Activated gamma-delta T cell treated with anti-CD3 and anti-CD28 coated beads, Interleukin-2, amount 50 U/mL, for 16 hours (primary cell): ENCODE measurements around the gene CLCN3.
"Not testable (repeated sequence)": the region's sequence is repeated elsewhere in the genome, so short reads cannot be mapped to it uniquely, and the experiment has no call there.

Experiments used
- DNase-seq: peaks from one replicate; pipeline ENCODE4 v3.0.0-alpha.2; 2020; ENCODE audit warnings: low read depth

Gene CLCN3

DNA sequence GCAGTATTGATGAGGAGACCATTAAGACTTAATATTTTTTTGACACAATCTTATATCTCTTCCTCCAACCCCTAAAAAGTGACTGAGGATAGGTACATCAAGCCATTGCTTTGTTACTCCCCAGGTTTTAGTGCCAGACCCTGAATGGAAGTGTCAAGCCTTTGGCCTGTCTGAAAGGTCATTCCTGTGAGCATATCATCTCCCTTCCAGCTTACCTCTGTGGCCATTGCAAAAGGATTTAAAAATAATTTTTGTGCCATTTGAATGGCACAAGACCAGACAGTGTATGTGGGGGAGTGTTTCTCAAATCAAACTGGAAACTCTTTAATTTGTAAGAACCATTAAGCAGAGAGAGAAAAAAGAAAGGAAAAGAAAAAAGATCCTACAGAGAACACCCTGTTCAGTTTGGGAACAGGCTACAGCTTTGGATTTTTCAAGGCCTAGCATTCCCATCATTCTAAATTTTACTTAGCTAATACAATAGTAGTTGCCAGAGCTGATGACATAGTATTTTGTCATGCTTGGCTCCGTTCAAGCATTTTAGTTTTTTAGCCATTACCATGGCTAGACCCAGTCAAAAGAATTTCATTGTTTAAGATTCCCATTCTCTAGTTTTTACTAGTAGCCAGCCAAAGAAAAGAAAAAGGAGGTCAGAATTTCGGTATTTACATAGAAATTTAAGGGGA is 87.7 kb downstream of the CLCN3 start:
- no peak for DNase-seq

DNA sequence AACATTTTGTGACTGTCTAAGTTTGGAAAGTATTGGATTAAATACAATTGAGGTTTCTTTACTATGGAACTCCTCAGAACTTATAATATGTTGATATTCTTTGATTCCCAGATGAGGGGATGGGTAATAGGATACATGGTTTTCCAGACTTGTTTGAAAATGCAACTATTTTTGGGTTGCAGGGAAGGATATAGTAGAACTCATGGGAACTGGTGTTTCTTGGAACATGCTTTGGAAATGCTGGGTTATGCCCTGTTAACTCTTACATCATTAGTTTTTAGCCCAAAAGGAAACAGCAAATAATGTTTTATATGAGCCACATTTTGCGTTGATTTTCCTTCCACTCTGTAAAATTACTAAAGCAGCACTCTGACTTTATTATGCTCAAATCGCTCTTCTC is 95.4 kb downstream of the CLCN3 start:
- no peak for DNase-seq

DNA sequence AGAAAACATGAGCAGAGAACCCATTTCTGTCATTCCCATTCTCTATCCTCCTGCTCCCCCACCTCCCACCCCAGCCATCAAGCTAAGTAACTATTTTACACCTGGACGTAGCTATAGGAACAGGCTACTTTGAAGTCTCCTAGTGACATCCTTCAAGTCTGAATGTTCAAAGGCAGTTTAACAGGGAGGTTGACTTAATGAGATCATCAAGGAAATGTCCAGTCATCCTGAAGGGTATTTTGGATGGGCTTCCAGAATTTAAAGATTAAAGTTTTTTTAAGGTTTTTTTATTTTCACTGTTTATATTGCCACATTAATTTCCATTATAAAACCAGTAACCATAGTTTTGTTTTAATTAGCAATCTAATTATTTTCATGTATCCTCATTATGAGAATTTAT is 96.3 kb downstream of the CLCN3 start:
- no peak for DNase-seq

DNA sequence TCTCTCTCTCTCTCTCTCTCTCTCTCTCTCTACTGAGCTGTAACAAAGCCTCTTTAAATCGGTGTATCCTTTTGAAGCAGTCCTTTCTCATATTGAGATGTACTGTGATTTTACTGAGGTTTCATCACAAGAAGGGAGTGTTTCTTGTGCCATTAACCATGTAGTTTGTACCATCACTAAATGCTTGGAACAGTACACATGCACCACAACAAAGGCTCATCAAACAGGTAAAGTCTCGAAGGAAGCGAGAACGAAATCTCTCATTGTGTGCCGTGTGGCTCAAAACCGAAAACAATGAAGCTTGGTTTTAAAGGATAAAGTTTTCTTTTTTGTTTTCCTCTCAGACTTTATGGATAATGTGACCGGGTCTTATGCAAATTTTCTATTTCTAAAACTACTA is 100.2 kb downstream of the CLCN3 start:
- DNase-seq = no peak

DNA sequence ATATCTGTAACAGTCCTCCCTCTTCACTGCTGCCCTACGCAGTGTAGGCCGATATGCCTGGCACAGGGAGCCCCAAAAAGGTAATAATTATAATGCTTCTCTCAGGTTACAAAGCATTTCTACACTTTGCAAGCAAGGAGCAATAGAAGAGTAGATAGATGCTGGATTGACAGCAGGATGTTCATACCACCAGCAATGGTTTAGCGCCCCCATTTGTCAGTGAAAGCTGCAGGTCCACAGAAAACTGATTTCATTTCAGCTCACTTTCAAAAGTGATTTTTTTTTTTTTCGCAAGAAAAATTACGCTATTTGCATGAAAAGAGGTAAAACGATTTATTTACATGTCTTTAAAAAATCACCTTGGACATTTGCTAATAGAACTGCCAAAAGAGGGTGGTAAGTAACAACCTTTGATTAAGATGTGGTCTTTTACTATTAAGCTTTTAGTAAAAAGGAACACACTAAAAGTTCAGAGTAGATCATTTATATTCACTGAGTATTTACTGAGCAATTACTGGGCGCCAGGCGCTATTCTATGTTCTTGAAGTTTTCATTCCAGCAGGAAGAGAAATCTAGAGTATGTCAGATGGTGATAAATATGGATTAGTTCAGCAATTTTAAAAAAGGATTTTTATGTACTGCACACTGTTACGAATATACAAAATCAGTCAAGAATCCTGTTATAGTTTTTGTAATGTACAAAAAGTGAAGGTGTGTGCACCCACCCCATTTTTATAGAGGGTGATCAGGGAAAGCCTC is 103.0 kb downstream of the CLCN3 start:
- DNase-seq = no peak

DNA sequence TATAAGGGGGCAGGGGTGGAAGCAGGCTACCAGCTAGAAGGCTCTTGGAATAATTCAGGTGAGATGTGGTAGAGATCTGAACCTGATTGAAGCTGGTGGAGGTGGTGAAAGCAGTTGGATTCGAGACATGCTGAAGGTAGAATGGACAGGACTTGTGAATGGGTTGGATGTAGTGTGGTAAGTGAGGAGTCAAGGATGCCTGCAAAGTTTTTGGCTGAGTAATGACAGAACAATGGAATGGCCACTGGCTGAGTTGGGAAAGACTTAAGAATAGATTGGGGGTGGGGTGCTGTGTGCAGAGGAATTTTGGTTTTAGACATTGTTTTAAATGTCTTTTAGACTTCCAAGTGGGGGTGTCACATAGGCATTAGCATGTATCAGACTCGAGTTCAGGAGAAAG is 103.9 kb downstream of the CLCN3 start:
- no peak for DNase-seq

DNA sequence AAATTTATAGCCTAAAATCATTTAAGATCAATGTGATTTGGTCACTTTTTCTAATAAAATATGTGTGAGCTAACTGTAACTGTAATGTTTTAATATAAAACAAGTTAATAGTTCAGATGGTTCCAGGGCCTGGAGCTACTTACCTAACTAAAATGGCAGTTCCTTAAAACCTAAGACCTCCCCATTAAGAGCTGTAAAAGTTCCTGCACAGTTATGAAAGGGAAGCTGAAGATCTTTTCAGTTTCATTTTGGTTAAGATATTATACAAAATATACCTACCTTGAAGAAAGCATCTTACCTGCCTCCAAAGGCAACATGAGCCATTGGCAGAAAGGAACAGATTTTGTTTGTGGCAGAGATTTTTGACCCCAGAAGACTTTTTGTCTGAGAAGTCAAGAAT is 107.2 kb downstream of the CLCN3 start:
- no peak for DNase-seq

DNA sequence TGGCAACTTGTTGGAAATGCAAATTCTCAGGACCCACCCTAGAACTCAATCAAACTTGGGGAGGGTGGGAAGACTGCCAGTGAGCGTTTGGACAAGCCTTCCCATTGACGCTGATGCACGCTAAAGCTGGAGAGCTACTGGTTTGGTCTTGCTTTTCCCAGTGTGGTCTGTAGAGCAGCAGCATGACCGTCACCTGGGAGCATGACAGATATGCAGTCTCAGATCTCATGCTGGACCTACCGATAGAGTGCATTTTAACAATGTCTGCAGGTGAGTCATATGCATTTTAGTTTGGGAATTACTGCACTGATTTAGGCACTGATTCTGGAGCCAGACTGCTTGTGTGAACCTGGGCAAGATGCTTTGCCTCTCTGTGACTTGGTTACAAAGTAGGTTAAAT is 110.2 kb downstream of the CLCN3 start:
- no peak for DNase-seq

DNA sequence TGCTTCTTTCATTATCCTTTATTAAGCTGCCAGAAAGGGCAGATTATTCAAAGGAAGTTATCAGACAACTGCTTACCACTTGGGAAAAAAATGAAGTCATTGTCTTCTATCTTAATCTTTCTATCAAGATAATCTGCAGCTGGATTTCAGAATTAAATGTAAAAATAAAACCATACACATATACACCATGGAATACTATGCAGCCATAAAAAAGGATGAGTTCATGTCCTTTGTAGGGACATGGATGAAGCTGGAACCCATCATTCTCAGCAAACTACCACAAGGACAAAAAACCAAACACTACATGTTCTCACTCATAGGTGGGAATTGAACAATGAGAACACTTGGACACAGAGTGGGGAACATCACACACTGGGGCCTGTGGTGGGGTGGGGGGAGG is 118.2 kb downstream of the CLCN3 start:
- DNase-seq = not testable (repeated sequence)

DNA sequence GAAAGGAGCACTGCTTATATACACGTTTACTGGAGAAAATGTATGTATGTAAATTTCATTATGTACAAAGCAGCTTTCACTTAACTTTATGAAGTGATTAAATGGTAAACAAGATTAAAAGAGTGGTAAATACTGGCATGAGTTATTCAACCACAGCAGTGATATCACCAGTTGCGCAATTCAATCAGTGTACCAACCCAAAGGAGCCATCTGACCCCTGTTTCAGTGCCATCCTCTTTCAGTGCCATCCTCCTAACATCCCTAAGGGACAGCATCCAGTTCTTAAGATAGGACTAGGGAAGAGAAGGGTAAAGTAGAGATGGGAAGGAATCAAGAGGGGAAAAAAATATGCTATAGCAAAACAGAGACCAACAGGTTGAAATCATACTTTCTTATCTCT is 121.2 kb downstream of the CLCN3 start:
- no peak for DNase-seq

DNA sequence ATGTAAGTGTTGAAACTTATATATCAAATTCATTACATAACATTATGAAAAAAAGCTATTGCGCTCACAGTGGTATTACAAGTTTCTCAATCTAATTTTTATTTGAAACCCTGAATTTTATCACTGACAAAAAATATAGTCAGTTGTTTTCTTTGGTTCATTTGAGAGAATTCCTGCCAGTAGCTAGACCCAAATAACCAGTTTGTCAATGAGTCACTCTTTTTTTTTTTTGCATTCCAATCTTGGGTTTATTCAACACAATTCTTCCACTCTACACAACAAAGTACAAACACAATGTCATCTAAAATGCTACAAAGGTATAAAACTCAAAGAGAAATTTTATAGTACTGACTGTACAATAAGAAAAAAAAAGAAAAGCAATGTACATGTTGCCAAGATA is 124.2 kb downstream of the CLCN3 start:
- DNase-seq = no peak

DNA sequence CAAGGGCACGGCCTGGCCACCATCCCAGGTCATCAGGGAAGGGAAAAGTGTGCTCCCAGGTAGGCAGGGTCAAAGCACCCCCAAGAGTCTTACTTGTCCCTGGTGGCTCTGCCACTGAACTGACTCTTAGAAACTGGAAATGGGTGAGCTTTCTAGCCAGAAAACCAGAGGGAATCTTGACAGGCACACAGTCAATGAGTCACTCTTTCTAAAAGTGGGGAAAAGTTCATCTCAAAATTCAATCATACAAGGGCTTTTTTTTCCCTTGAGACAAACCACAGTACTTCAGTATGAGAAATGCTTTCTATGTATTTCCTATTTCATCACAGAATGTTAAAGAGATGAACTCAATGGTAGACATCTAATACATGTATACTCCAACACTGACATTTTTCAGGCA is 124.9 kb downstream of the CLCN3 start:
- no peak for DNase-seq

DNA sequence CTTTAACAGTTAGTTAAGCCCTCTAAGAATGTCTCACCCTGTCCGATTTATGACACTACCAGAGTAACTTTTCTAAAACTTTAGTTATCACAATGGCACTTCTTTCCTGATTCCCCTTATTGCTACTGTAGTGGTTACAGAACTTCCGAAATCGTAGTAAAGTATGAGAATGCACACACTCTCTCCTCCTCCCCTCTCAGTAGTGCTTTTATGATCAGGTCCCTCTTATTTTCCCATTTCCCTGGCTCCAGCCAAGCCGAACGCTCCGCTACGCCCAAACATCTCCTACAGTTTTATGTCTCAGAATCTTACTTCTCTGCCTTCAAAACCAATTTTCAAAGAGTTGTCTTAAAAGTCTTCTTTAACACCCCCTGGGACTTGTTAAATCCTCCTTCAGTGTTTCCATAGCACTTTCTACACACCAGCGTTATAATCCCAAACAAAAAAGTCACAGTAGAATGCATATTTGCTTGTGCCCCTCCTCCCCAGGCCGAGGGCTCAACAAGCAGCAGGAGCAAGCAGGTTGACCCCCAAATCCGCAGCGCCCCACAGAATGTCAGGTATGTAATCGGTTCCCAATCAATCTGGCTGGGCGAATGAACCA is 136.7 kb downstream of the CLCN3 start:
- no peak for DNase-seq

DNA sequence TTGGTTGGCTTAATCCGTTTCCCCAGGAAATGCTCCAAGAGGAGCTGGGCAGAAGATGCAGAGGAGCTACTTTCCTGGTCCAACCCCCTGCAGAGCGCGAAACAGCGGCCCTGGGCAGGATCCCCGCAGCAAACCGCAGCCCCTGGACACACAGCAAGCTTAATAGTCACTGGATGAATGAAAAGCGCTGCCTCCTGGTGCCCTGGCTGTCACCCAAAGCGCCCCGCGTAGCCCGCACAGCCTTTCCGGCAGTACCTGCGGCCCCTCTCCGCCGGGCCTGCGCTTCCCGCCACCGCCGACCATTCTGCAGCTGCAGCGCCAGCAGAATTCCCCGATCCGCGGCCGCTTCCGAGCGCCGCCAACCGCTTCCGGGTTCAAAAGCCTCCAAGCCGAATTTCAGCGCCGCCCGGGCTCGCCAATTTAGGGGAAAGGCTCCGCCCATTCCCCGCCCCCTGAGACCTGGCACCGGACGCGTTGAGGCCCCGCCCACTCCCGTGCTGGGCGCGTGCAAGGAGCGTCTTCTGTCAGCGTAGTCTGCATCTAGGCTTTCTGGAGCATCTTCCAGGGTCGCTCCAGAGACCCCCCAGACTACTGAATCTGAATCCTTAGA is 137.3 kb downstream of the CLCN3 start, which contains the start of gene HPF1:
HPF1 (minus strand) TSS at position 370 of the 610 bp plus-strand sequence; CDS start at position 303, 67 bp downstream.
- DNase-seq = peak; percentile 86

DNA sequence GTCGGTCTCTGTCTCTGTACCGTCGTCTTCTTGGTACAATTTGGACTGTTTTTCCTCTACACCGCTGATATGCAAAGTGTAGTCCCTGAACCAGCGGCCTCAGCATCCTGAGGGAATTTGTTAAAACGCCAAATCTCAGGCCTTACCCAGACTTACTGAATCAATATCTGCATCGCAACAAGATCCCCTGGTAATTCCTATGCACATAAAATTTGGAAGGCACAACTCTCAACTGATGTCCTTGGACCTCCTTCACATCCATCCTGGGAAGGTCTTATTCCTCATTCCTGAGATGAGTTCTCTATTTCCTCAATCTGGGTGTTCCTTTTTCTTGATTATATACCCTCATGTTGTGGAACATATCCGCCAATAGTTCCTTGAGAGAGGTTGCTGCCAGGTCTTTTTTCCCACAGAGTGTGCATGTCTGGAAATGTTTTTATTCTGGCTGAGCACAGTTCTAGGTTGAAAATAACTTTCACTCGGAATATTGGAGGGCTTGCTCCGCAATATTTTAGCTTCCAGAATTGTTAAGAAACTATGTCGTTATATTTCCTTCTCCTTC is 138.1 kb downstream of the CLCN3 start:
- no peak for DNase-seq

DNA sequence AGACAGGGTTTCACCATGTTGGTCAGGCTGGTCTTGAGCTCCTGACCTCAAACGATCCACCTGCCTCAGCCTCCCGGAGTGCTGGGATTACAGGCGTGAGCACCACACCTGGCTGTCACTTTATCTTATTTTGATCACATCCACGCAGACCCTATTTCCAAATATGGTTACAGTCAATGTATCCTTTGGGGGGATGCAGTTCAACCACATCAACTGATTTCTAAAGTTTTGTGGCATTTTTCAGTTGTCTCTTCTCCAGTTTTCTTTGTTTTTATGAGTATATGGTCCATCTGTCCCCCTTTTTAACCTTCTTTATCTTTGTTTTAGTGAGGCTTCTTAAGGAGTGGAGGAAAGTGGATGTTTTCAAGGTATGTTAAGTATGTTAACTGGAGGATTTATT is 141.5 kb downstream of the CLCN3 start:
- DNase-seq = no peak

DNA sequence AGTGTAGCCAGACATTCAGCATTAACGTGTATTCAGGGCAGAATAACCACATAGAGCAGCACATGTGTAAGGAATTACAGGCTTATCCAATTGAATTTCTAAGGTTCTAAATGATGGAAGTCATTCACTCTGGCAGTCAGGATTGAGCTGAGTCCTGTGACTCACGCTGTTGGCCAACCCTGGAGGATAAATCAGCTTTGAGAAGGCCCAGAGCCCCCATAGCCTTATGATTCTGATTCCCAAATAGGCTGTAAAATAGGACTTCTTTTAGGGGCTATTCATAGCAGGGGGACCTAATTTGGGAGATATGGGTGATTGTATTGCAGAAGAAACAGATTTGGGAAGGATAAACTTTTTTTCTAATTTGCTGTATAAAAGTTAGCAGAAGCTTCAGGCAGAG is 145.5 kb downstream of the CLCN3 start:
- no peak for DNase-seq

DNA sequence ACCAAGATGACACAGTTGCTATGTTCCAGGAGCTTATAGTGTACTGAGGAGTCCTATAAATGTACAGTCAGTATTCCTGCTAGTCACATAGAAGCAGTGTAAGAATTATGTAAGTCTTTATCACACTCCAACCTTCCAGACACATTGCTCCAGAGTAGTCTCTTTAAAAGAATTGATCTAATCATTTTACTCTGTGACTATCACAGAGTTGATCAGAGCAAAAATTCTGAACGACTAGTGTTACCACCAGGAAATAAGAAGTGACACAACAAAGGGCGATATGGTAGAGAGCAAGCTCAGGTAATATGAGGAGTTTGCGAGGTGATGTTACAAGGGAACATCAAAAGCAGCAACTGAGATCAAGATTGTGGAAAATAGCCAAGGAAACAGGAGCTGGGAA is 146.4 kb downstream of the CLCN3 start:
- DNase-seq = no peak

DNA sequence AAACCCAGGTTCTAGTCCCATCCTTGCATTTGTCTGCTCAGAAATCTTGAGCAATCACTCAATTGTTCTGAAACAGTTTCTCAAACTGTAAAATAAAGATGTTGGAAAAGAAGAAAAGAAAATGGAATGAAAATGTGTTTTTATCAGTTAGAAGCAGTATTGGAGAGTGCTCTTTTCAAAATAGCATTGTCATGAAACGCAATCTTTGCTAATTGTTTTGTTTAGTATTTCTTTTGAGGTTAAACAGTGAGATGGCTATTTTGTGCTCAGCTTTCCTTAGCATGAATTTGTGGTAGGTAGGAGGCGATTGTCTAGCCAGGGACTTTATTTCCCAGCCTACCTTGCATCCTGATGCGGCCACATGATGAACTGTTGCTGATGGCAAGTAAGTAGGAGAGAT is 148.0 kb downstream of the CLCN3 start:
- no peak for DNase-seq

DNA sequence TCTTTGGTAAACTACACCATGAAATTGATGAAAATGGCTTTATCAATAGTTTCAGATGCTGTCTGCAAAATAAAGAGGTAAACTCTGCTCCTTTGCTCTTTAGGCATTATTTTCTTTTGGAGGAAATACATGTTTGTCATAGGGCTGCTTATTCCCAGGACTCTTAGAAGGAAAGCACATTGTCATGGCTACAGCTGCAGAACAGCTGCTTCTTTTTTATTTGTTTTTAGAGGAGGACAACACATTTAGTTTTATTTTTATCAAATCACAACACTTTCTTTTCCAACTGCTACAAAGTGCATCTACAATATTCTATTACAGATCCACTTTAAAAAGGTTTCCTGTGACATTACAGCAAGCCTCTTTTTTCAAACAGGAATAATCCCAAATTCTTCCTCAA is 150.0 kb downstream of the CLCN3 start:
- DNase-seq = no peak

DNA sequence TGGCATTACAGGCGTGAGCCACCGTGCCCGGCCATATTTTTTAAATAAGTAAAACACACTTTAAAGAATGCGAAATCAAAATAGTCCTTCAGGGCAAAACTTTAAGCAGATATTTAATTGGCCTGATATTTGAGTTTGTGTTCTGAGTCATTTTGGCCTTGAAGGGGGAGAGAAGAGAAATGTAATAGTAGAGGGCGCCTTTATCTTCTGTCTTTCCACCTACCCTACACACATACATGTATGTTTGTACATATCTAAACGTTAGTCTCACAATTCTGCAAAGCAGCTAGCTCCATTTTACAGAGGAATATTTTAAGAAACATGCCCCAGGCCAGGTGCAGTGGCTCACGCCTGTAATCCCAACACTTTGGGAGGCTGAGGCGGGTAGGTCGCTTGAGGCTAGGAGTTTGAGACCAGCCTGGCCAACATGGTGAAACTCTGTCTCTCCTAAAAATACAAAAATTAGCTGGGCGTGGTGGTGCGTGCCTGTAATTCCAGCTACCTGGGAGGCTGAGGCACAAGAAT is 151.2 kb downstream of the CLCN3 start:
- not testable (repeated sequence) for DNase-seq
